Smooth muscle cell (in vitro differentiated cells): ENCODE results near the gene GALNT12. TPM values are rescaled to one million over a fixed set of nuclear protein-coding genes. Genes with fewer than 3 reads are reported as not detected.

ENCODE experiments used
- DNase-seq: peaks from one replicate; lab custom pipeline; 2025; ENCODE audit not compliant: unreplicated experiment; lab: John Stamatoyannopoulos, UW
- H2AFZ ChIP-seq: fragments of 200-600 bp; sonication (generic); 2 replicates; pipeline ENCODE4 v1.6.0; 2016; ENCODE audit warnings: antibody characterized with exemption, low read depth, mild to moderate bottlenecking
- H3F3A ChIP-seq: fragments of 200-600 bp; sonication (generic); 2 replicates; pipeline ENCODE4 v1.6.0; 2017; ENCODE audit warnings: antibody characterized with exemption, low read depth
- H3K27ac ChIP-seq: fragments of 200-600 bp; sonication (generic); 2 replicates; pipeline ENCODE4 v1.5.1; 2016; ENCODE audit warnings: low read depth, mild to moderate bottlenecking
- H3K27me3 ChIP-seq: fragments of 200-600 bp; sonication (generic); 2 replicates; pipeline ENCODE4 v1.6.1; 2016; ENCODE audit warnings: low read depth, mild to moderate bottlenecking
- H3K36me3 ChIP-seq: fragments of 200-600 bp; sonication (generic); 2 replicates; pipeline ENCODE4 v1.5.1; 2016; ENCODE audit warnings: low read depth
- H3K4me1 ChIP-seq: fragments of 200-600 bp; sonication (generic); 2 replicates; pipeline ENCODE4 v1.5.1; 2016; ENCODE audit warnings: low read depth
- H3K4me2 ChIP-seq: fragments of 200-600 bp; sonication (generic); 2 replicates; pipeline ENCODE4 v1.6.0; 2016; ENCODE audit warnings: mild to moderate bottlenecking
- H3K4me3 ChIP-seq: fragments of 200-600 bp; sonication (generic); 2 replicates; pipeline ENCODE4 v1.5.1; 2016; ENCODE audit warnings: mild to moderate bottlenecking
- H3K79me2 ChIP-seq: fragments of 200-600 bp; sonication (generic); 2 replicates; pipeline ENCODE4 v1.6.0; 2016; ENCODE audit warnings: low read depth, mild to moderate bottlenecking
- H3K9ac ChIP-seq: fragments of 200-600 bp; sonication (generic); 2 replicates; pipeline ENCODE4 v1.6.0; 2016; ENCODE audit warnings: low read depth
- H3K9me3 ChIP-seq: fragments of 200-600 bp; sonication (generic); replicated peaks from 2 replicates; pipeline ENCODE4 v1.5.1; 2016; ENCODE audit warnings: low read depth
- H4K20me1 ChIP-seq: fragments of 200-600 bp; sonication (generic); 2 replicates; pipeline ENCODE4 v1.6.0; 2016; ENCODE audit warnings: low read depth
- WGBS: methylation state at CpG from one replicate; pipeline ENCODE4 v1.1.7; 2016; ENCODE audit warnings: low lambda C conversion rate; 5-methylcytosine and 5-hydroxymethylcytosine counted together
- polyA plus RNA-seq: library from polyadenylated mRNA; unstranded; fragments of >200 nt; fragmentation: Nextera tagmentation; extraction: Ambion mirVana; gene quantifications from 2 replicates; pipeline ENCODE4 v1.2.1, GENCODE V29; 2016
- total RNA-seq: library from RNA; depleted of rRNA; stranded (reverse); fragments of >200 nt; gene quantifications from 2 replicates; pipeline ENCODE4 v1.2.3, GENCODE V29; 2014
- TF ChIP-seq, protein P1 (sequence below): fragments of 200-600 bp; sonication (generic); IDR thresholded peaks from 2 replicates; pipeline ENCODE4 v1.5.1; 2017; ENCODE audit warnings: borderline replicate concordance, mild to moderate bottlenecking, antibody characterized with exemption; ENCODE audit not compliant: insufficient read depth, poor library complexity, severe bottlenecking

The GALNT12 gene
- total and polyA plus RNA-seq, 2 experiments from 2014 or later, result 1.7 to 4.0 TPM

DNA sequence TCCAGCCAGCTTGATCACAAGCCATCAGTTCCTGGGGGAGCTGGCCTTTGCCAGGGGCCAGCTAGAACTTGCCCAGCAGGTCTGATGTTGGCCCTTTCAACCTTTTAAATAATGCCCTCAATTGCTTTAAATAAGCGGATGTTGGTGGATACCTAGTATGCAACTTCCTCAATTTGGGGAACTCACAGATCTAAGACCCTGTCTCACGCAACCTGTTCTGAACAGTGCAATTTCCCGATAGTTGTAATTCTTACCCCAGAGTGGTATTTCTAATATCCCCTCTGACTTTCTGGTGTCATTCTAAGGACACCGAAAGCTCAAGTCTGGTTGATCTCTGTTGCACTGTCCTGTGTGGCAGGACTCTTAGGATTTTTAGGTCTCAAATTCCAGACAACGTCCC, 23.1 kb downstream of the GALNT12 start:
- DNase-seq, result no peak
- TF ChIP-seq, protein P1, sequence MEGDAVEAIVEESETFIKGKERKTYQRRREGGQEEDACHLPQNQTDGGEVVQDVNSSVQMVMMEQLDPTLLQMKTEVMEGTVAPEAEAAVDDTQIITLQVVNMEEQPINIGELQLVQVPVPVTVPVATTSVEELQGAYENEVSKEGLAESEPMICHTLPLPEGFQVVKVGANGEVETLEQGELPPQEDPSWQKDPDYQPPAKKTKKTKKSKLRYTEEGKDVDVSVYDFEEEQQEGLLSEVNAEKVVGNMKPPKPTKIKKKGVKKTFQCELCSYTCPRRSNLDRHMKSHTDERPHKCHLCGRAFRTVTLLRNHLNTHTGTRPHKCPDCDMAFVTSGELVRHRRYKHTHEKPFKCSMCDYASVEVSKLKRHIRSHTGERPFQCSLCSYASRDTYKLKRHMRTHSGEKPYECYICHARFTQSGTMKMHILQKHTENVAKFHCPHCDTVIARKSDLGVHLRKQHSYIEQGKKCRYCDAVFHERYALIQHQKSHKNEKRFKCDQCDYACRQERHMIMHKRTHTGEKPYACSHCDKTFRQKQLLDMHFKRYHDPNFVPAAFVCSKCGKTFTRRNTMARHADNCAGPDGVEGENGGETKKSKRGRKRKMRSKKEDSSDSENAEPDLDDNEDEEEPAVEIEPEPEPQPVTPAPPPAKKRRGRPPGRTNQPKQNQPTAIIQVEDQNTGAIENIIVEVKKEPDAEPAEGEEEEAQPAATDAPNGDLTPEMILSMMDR, result no peak
- H3K27ac ChIP-seq, result no peak overlapping the region
- no peaks in the 10 kb centered on the region for H3F3A ChIP-seq
- H3K79me2 ChIP-seq, result no peaks in the 10 kb centered on the region
- no peak overlapping the region for H3K4me2 ChIP-seq
- no peak overlapping the region for H3K4me3 ChIP-seq
- WGBS, result 83% methylated on average over 5 of the region's 5 CpGs
- H3K9me3 ChIP-seq, result no peaks in the 10 kb centered on the region
- no peaks in the 10 kb centered on the region for H3K4me1 ChIP-seq
- no peak overlapping the region for H2AFZ ChIP-seq
- H3K36me3 ChIP-seq, result no peaks in the 10 kb centered on the region
- H3K27me3 ChIP-seq, result no peaks in the 10 kb centered on the region
- no peak overlapping the region for H3K9ac ChIP-seq
- H4K20me1 ChIP-seq, result no peaks in the 10 kb centered on the region

DNA sequence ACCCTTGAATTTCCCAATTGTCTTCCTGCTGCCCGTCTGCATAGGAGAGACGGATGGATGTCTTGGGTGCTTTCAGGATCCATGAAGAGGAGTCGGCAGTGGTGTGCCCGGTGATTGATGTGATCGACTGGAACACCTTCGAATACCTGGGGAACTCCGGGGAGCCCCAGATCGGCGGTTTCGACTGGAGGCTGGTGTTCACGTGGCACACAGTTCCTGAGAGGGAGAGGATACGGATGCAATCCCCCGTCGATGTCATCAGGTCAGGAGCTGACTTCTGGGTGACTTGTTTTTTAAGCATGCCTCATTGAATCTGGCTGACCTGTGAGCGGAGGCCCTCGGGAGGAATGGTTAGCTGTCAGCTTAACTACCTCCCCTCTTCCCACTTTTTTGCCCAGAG, 24.2 kb downstream of the GALNT12 start:
- no peaks in the 10 kb centered on the region for H3F3A ChIP-seq
- H3K27me3 ChIP-seq, result no peaks in the 10 kb centered on the region
- no peak for DNase-seq
- H3K9ac ChIP-seq, result no peak overlapping the region
- H2AFZ ChIP-seq, result no peak overlapping the region
- no peak overlapping the region for H3K4me2 ChIP-seq
- H3K4me1 ChIP-seq, result no peaks in the 10 kb centered on the region
- no peaks in the 10 kb centered on the region for H3K36me3 ChIP-seq
- H3K79me2 ChIP-seq, result no peaks in the 10 kb centered on the region
- WGBS, result 95% methylated on average over 16 of the region's 16 CpGs
- no peaks in the 10 kb centered on the region for H3K9me3 ChIP-seq
- no peaks in the 10 kb centered on the region for H4K20me1 ChIP-seq
- TF ChIP-seq, protein P1, result no peak
- no peak overlapping the region for H3K4me3 ChIP-seq
- no peak overlapping the region for H3K27ac ChIP-seq

DNA sequence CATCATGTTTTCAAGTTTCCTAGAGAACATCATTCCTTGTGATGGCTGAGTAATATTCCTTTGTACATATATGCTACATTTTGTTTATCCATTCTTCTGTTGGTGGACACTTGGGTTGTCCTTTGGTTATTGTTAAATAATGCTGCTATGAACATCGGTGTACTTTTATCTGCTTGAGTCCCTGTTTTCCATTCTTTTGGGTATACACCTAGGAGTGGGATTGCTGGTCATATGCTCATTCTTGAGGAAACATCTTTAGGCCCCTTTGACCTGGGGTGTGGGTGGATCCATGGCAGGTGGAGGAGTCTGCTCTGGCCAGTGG, 25.3 kb downstream of the GALNT12 start:
- no peaks in the 10 kb centered on the region for H3K4me1 ChIP-seq
- H3K27ac ChIP-seq, result no peak overlapping the region
- H3K36me3 ChIP-seq, result no peaks in the 10 kb centered on the region
- no peak overlapping the region for H2AFZ ChIP-seq
- no peaks in the 10 kb centered on the region for H4K20me1 ChIP-seq
- no peaks in the 10 kb centered on the region for H3K9me3 ChIP-seq
- no peaks in the 10 kb centered on the region for H3K27me3 ChIP-seq
- 97% methylated on average over 1 of the region's 1 CpG for WGBS
- H3K79me2 ChIP-seq, result no peaks in the 10 kb centered on the region
- TF ChIP-seq, protein P1, result no peak
- no peak overlapping the region for H3K9ac ChIP-seq
- DNase-seq, result no peak
- no peak overlapping the region for H3K4me2 ChIP-seq
- no peak overlapping the region for H3K4me3 ChIP-seq
- no peaks in the 10 kb centered on the region for H3F3A ChIP-seq

DNA sequence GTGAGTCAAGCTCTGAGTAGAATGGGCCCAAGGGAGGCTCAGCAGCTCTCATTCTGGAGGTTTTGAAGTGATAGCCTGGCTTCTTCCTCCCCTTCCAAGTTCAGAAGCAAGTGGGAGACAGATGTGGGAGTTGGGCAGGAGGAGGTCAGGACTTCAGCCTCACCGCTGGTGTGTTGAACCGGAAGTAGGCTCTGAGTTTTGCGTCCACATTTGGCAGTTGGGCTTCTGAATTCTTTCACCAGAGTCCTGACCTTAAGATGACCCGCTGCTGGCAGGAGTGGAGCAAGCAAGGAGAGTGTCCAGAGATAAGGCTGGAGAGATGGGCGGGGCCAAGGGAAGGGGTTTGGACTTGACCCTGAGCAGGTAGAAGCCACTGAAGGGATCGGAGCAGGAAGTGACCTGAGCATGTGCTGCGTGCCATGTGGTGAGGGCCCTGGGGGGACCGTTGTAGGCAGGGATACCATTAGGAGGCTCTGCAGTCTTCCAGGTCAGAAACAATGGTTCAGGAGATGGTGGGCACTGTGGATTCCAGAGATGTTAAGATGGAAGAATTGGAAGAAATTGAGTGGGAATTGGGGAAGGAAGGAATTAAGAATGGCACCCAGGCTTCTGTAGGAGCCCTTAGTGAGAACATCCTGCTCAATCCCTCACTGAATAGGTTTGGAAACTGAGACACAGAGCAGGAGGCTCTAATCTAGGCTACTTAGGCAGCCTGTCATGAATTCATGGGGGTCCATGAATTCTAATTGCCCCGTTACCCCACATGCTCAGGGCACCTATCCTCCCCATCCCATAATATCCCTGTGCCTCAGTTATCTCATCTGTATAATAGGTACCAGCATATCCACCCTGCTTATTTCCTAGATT, 25.9 kb downstream of the GALNT12 start:
- Histone ChIP-seq H2AFZ (no peak overlapping the region), H4K20me1 (no peaks in the 10 kb centered on the region), H3K4me2 (no peak overlapping the region), H3K4me1 (no peaks in the 10 kb centered on the region), H3F3A (no peaks in the 10 kb centered on the region), H3K27me3 (no peaks in the 10 kb centered on the region), H3K36me3 (no peaks in the 10 kb centered on the region), H3K9ac (no peak overlapping the region), H3K9me3 (no peaks in the 10 kb centered on the region), H3K4me3 (no peak overlapping the region), H3K79me2 (no peaks in the 10 kb centered on the region), H3K27ac (no peak overlapping the region)
- DNase-seq, result no peak
- TF ChIP-seq, protein P1, result no peak
- 92% methylated on average over 9 of the region's 9 CpGs for WGBS
